ENCODE data around the gene ABHD10. TPM values are rescaled to one million over a fixed set of nuclear protein-coding genes. Genes with fewer than 3 reads are reported as not detected.

The ABHD10 gene
- total RNA-seq, 1 experiment from 2014 or later, result 21.8 TPM

GRCh38 chr3:112012205-112012992 is 33.6 kb downstream of the ABHD10 start:
- Histone ChIP-seq H2AK5ac (ENCODE audit: insufficient read length, low read length) (no peak overlapping the region), H2AFZ (ENCODE audit: low read length) (no peak overlapping the region)

More at GRCh38 chr3:112012205-112012992, 33.6 kb downstream of the ABHD10 start:
- Histone ChIP-seq H3K4me1 (ENCODE audit: insufficient read depth, low read length) (no peaks in the 10 kb centered on the region), H4K20me1 (ENCODE audit: control insufficient read depth, insufficient read depth, insufficient read length) (no peaks in the 10 kb centered on the region), H3K56ac (ENCODE audit: insufficient read length, low read depth, low read length) (no peak overlapping the region), H3K9me3 (ENCODE audit: control insufficient read depth, low read depth, low read length) (no peaks in the 10 kb centered on the region), H2BK12ac (ENCODE audit: insufficient read length, low read depth, low read length) (no peak overlapping the region), H2BK120ac (ENCODE audit: low read depth, low read length, poor library complexity, severe bottlenecking) (no peak overlapping the region), H3K14ac (ENCODE audit: insufficient read depth, low read length) (no peak overlapping the region), H3K79me2 (ENCODE audit: insufficient read depth, low read length) (no peaks in the 10 kb centered on the region), H4K5ac (ENCODE audit: insufficient read length, low read depth, low read length) (no peak overlapping the region), H3K9ac (ENCODE audit: extremely low read depth, insufficient read length, low read length) (no peak overlapping the region), H2BK5ac (ENCODE audit: insufficient read length, low read length) (no peak overlapping the region), H2BK15ac (ENCODE audit: low read depth, low read length) (no peak overlapping the region), H4K91ac (ENCODE audit: insufficient read length, low read depth, low read length) (no peak overlapping the region), H3K4me2 (ENCODE audit: insufficient read depth, insufficient read length, low read length) (no peak overlapping the region), H3K27ac (ENCODE audit: insufficient read length, low read depth, low read length) (no peak overlapping the region), H3T11ph (ENCODE audit: low read length) (no peak overlapping the region), H3K23me2 (ENCODE audit: insufficient read length, low read depth, low read length, poor library complexity, severe bottlenecking) (no peaks in the 10 kb centered on the region), H4K8ac (replicated peaks; ENCODE audit: insufficient read length, low read depth, low read length) (no peak overlapping the region), H3K18ac (ENCODE audit: insufficient read length, low read depth, low read length) (no peak overlapping the region), H3K23ac (ENCODE audit: insufficient read length, low read depth, low read length) (no peak overlapping the region), H3K27me3 (ENCODE audit: insufficient read depth, low read length) (no peaks in the 10 kb centered on the region), H3K4ac (ENCODE audit: low read depth, low read length) (no peak overlapping the region), H2BK20ac (ENCODE audit: low read depth, low read length, poor library complexity, severe bottlenecking) (no peak overlapping the region), H3K79me1 (ENCODE audit: insufficient read depth, low read depth, low read length, poor library complexity, severe bottlenecking) (no peaks in the 10 kb centered on the region)
- Mint-ChIP-seq H3K27ac (no peak overlapping the region), H3K27me3 (ENCODE audit: low read depth) (no peaks in the 10 kb centered on the region), H3K9me3 (no peaks in the 10 kb centered on the region), H3K4me3 (no peak overlapping the region), H3K36me3 (ENCODE audit: insufficient read depth in 1 of 3, low read depth in 3 of 3) (peaks cover 0 to 3% (median 0%) of the 10 kb centered on the region in 3 experiments; a peak in 3 of 7 replicates), H3K4me1 (no peaks in the 10 kb centered on the region)
- DNase-seq, result no peak
- WGBS (ENCODE audit: extremely low coverage, insufficient read length, low lambda C conversion rate), result no CpG with 5 or more reads among the region's 6 CpGs
- no peak for TF ChIP-seq CTCF (conservative IDR thresholded peaks at IDR 0.05)
